ENCODE measurements around the gene M6PR.
"Not testable (repeated sequence)": the region's sequence is repeated elsewhere in the genome, so short reads cannot be mapped to it uniquely, and the experiment has no call there.

M6PR gene

GRCh38 chr12:8950702-8951478, 1.4 kb upstream of the M6PR start:
- DNase-seq = peak; percentile 33

- DNase-seq = no peak
These were observed 729 bp upstream of the M6PR start for GRCh38 chr12:8950221-8950527.

- DNase-seq = peak; percentile 72
These were observed 624 bp downstream of the M6PR start for GRCh38 chr12:8948701-8949341.

GRCh38 chr12:8947737-8948136, 1.7 kb downstream of the M6PR start:
- DNase-seq = peak; percentile 64

- DNase-seq = peak; percentile 19
These were observed 2.7 kb downstream of the M6PR start for GRCh38 chr12:8946733-8947132.

GRCh38 chr12:8943565-8944186, 5.8 kb downstream of the M6PR start:
- DNase-seq = no peak

- no peak for DNase-seq
These were observed 7.6 kb downstream of the M6PR start for GRCh38 chr12:8941691-8942478.

GRCh38 chr12:8937842-8938442, 11.5 kb downstream of the M6PR start:
- DNase-seq = not testable (repeated sequence)

- no peak for DNase-seq
These were observed 12.7 kb downstream of the M6PR start for GRCh38 chr12:8936735-8937134.

GRCh38 chr12:8934080-8934479, 15.4 kb downstream of the M6PR start:
- DNase-seq = not testable (repeated sequence)

- DNase-seq = not testable (repeated sequence)
These were observed 17.0 kb downstream of the M6PR start for GRCh38 chr12:8932464-8932863.

- DNase-seq = not testable (repeated sequence)
These were observed 18.7 kb downstream of the M6PR start for GRCh38 chr12:8930655-8931323.

- no peak for DNase-seq
These were observed 26.9 kb downstream of the M6PR start for GRCh38 chr12:8922544-8922943.

GRCh38 chr12:8919643-8920042, 29.8 kb downstream of the M6PR start:
- DNase-seq = not testable (repeated sequence)

- no peak for DNase-seq
These were observed 31.7 kb downstream of the M6PR start for GRCh38 chr12:8917751-8918150.

- no peak for DNase-seq
These were observed 32.4 kb downstream of the M6PR start for GRCh38 chr12:8917031-8917430.

GRCh38 chr12:8916154-8916553, 33.3 kb downstream of the M6PR start:
- no peak for DNase-seq

- no peak for DNase-seq
These were observed 34.5 kb downstream of the M6PR start for GRCh38 chr12:8914716-8915526.

GRCh38 chr12:8914033-8914715, 35.3 kb downstream of the M6PR start, which contains the start of gene PHC1:
Gene PHC1, plus strand, starts transcription at chr12:8914509. Its CDS starts 3,169 bp downstream, at chr12:8917678.
- peak; percentile 8 for DNase-seq

- DNase-seq = no peak
These were observed 35.8 kb downstream of the M6PR start for GRCh38 chr12:8913702-8914032.

GRCh38 chr12:8912914-8913313, 36.5 kb downstream of the M6PR start:
- DNase-seq = no peak

Data from MV-4-11 (cell line).